ENCODE results near the gene PCNT.
"Not testable (repeated sequence)": the region's sequence is repeated elsewhere in the genome, so short reads cannot be mapped to it uniquely, and the experiment has no call there.

PCNT gene

DNA sequence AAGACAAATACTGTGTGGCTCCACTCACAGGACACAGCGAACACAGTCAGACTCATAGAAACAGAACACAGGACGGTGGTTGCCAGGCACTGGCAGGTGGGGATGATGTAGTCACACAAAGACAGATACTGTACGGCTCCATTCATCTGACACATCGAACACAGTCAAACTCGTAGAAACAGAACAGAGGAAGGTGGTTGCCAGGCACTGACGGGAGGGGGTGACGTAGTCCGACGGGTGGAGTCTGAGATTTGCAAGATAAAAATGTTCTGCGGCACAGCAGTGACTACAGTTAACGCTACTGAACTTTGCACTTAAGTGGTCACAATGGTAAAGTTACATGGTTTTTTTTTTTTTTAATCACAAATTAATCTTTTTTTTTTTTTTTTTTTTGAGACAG lies 19.0 kb upstream of the PCNT start:
- no peak for DNase-seq (ENCODE audit: low read depth)

DNA sequence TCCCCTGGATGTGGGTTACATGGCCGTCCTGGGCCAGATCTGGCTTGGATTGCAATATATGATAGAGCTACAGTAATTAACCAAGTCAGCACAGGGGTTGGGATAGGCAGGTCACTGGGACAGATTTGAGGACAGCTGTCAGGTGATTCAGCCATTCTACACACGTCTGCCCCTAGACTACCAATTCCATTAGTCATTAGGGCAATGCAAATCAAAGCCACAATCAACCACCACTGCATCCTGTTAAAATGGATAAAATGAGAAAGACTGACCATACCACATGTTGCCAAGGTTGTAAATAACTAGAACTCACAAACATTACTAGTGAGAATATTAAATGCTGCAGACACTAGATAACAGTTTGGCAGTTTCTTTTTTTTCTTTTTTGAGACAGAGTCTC lies 16.3 kb upstream of the PCNT start:
- no peak for DNase-seq (ENCODE audit: low read depth)

DNA sequence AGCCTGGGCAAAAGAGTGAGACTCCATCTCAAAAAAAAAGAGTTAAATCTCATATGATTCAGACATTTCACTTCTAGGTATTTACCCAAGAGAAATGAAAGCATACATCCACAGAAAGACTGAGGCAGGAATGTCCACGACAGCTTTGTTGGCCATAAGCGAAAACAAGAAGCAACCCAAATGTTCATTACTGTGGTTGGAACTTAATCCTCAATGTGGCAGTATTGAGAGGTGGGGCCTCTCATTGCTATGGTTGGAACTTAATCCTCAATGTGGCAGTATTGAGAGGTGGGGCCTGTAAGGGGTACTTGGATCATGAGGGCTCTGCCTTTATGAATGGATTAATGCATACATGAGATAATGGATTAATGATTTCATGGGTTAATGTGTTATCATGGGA lies 15.5 kb upstream of the PCNT start:
- no peak for DNase-seq (ENCODE audit: low read depth)

DNA sequence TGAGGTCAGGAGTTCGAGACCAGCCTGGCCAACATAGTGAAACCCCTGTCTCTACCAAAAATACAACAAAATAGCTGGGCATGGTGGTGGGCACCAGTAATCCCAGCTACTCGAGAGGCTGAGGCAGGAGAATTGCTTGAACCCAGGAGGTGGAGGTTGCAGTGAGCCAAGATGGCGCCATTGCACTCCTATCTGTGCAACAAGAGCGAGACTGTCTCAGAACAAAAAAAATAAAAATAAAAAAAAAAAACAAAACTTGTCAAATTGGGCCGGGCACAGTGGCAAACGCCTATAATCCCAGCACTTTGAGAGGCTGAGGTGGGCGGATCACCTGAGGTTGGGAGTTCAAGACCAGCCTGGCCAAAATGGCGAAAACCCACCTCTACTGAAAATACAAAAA lies 13.7 kb upstream of the PCNT start:
- not testable (repeated sequence) for DNase-seq (ENCODE audit: low read depth)

DNA sequence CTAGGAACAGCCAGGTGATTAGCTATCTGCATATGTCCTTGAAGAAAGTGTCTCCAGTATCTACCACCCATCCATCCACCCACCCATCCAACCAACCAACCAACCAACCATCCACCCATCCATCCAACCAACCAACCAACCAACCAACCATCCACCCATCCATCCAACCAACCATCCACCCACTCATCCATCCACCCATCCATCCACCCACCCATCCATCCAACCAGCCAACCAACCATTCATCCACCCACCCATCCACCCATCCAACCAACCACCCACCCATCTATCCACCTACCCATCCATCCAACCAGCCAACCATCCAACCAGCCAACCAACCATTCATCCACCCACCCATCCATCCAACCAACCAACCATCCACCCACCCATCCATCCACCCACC lies 12.4 kb upstream of the PCNT start:
- no peak for DNase-seq (ENCODE audit: low read depth)

DNA sequence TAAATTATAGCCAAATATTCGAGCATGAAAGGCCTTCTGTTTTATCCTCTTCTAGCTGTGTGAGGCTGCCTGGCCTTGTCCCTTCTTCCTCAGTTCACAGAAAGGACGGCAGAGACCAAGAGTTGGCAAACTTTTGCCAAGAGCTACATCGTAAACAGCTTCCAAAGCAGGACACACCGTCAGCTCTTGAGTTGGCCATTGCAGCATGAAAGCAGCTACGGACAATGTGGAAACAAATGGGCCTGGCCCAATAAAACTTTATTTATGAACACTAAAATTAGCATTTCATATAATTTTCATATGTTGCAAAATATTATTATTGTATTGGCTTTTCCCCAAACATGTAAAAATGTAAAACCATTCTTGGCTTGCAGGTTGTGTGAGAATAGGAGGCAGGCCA lies 11.0 kb upstream of the PCNT start:
- no peak for DNase-seq (ENCODE audit: low read depth)

DNA sequence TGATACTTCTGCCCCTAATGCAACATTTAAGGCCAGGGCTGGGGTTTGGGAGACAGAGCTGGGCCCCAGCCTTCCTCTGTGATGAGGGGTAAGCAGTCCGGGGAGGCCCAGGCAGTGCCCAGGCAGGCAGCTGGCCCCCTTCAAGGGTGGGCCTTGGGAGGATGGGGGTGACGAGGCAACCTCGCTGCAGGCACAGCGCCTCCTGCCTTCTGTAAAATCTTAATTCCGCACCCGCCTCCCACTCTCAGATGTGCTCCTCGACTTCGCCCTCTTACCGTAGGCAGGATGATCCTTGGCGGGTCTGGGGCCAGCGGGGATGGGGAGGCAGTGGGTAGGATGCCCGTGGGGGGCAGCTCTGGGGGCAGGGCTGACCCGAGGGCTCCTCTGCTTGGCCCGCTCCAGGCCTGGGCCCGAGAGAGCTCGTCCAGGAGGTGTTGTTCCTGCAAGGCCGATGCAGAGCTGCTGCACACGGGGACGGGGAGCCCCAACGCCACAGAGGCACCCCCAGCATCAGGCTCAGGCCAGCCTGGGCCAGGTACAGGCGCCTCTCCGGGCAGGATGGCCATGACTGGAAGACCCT lies 9.4 kb upstream of the PCNT start:
- DNase-seq (ENCODE audit: low read depth) = no peak

DNA sequence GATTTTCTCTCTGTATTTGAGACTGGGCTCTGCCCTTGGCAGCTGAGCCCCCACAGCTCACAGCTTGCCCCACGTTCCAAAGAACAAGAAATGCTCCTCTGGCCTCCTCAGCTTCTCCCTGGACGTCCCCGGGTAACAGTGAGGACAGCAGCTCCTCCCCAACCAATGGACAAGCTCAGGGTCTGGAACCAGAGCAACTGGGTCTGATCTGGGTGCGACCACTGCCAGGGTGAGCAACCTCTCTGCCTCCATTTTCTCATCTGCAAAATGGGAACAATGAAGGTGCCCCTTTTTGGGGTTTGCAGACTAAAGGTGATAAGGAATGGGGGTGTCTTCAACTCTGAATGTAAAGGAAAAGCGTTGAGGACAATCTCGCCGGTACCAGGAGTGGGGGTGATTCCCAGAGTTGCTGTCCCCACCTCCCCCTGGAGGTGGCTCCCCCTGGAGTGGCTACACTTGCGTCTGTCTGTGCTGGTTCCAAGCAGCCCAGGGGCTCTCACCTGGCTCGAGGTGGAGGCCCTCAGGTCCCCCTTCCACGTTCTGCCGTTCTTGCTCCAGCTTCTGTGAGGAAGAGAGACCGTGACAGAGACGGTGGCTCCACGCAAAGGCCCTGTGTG lies 7.1 kb upstream of the PCNT start:
- DNase-seq (ENCODE audit: low read depth) = no peak

DNA sequence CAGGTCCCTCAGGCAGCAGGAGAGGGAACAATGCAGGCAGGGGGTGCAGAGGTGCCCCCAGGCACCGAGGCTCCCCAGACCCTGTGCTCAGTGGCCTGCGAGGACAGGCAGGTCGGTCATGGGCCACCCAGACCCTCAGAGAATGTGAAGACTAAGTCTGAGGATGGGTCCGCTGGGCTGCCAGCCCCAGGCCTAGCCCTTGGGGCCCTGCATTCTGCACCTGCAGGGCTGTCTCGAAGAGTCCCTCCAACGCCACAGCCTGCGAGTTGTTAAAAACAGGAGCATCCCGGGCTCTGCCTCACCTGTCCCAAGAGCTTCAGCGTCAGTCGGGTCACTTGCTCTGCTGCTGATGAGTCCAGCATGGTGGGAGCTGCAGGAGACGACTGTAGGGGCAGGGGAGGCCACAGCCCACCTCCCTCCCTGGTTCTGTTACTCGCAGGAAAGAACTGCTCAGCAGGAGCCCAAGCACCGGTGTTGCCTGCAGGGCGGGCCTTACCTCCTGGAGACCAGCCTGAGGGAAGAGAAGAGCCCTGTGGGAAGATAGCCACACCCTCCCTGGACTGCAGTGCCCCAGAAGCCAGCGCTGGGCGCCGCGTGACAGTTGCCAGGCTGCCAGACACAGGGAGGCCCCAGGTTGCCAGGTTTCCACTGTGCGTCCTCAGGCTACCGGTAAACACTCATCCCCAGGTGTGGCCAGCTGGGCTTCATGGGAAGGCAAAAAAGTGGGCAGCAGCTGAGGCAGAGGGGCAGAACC lies 6.1 kb upstream of the PCNT start:
- DNase-seq (ENCODE audit: low read depth) = no peak

DNA sequence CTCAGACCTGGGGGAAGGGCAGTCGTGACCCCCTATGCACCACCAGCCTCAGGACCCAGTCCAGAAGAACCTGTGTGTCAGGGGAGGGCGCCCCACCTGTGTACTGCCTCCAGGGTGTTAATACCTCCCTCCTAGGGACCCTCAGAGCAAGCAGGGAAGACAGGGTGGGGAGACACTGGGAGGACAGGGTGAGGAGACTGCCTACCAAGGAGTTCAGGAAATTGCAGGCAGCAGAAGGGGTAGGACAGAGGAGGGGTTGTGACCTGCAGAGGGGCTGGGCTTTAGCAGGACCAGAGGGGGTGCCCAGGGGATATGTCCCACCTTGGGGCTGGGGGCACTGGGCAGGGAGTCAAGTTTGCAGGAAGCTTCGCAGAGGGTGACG lies 5.5 kb upstream of the PCNT start:
- no peak for DNase-seq (ENCODE audit: low read depth)

DNA sequence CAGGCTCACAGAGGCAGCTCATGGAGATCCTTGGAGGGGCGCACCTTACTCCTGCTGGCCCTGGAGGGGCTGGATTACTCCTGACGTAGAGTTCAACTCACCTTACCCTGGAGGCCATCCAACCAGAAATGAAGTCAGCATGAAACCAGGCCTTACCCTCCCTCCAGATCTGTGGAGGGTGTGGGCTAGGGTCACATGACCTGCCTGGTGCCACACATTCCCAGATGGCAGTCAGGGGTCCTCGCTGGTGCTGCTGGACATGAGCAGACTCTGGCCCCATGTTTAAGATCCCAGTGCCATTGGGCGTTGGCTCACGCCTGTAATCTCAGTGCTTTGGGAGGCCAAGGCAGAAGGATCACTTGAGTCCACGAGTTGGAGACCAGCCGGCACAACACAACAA lies 4.8 kb upstream of the PCNT start:
- DNase-seq (ENCODE audit: low read depth) = no peak

DNA sequence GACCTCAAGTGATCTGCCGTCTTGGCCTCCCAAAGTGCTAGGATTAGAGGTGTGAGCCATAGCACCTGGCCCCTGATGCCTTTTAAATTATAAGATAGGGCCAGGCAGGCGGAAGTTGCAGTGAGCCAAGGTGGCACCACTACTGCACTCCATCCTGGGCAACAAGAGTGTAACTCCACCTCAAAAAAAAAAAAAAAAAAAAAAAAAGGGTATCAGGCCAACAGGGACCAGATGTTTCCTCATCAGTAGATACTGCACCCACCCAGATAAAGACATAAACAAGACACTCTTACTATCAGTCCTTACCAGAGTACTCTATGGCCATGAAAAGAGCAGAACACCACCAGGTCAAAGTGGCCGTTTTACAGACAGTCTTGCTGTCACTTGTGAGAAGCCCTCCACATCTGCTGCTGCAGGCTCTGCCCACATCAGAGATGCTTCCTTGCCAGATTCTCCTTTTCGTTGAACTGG lies 3.6 kb upstream of the PCNT start:
- no peak for DNase-seq (ENCODE audit: low read depth)

DNA sequence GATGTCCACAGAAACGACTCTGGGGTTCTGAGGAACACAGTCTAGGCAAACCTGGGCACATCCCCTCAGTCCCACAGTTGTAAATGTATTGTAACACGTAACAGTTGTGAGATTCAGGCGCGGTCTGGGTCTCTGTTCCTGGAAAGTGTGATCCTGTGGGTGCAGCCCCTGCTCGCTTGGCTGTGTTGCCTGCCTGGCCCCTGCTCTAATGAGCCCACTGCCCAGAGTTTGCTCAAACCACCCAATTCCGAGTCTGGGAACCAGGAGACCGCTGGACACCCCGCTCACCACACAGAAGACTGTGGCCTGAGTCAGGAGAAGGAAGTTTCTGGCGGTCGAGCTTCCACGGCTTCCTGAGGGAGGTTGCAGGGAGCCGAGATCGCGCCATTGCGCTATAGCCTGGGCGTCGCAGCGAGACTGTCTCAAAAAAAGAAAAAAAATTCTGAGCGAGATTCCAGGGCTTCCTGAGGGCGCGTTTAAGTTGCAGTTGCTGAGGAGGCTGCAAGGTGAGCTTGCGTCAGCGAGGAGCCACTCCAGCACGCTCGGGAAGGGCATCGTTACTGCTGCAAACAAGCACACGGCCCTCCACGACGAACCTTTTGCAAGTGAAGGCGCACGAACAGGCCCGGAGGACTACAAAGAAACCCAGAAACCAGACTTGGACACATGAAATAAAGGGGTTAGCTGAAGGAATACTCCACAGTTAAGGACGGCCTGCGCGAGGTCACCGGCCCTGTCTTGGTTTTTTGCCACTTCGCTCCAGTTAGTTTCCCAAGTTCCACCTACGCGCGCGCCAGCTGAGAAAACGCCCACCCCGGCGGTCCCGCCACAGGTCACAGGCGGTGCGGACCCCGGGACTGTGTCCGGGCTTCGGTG lies 1.4 kb upstream of the PCNT start:
- DNase-seq (ENCODE audit: low read depth) = no peak

DNA sequence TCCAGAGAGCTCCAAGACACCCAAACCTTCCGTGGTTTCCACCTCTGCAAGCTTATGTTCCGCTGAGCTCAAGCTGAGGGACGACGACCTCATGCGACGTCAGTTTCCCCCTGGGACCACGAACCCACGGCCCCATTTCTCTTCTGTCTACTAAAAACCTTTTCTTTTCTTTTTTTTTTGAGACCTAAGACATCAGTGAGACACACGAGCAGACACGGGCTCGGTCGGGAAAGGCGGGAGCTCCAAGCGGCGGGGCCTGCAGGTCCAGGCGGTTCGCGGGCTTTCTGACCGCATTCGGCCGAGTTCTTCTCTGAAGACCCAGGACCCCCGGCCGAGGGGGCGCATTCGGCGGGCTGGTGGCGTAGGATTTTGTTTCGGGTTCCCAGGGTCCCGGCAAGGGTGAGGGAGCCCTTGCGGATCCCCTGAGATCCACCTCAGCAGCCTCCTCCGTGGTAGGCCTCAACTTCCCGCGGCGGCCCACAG lies 688 bp upstream of the PCNT start:
- no peak for DNase-seq (ENCODE audit: low read depth)

DNA sequence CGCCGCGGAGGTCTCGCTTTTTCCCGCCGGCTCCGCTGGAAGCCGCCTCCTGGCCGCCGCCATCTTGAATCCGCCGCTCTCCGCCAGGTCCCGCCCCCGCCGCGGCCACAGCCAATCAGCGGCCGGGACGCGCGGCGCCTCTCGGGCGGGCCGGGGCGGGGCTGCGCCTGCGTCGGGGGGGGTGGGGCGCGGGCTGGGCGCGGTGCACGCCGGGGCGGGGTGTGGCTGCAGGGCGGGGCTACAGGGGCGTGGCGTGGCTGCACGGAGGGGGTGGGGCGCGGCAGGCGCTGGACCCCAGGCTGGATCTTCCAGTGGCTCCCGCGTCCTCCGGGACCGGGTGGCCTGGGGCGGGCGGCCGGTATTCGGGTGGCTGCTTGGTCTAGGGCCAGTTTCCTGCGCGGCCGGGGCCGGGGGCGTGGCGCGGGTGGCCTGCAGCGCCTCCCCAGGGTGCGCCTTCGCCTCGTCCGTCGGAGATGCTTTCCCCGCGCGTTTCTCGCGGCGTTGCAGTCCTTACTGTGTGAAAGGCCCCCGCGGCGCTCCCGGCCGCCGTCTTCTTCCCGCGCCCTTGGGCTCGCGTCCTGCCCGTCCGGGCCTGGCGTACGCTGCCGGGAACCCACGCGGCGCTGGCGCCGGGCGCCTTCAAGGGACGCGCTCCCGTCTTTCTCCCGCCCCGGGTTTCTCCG lies 575 bp downstream of the PCNT start:
- DNase-seq (ENCODE audit: low read depth) = peak; percentile 73

DNA sequence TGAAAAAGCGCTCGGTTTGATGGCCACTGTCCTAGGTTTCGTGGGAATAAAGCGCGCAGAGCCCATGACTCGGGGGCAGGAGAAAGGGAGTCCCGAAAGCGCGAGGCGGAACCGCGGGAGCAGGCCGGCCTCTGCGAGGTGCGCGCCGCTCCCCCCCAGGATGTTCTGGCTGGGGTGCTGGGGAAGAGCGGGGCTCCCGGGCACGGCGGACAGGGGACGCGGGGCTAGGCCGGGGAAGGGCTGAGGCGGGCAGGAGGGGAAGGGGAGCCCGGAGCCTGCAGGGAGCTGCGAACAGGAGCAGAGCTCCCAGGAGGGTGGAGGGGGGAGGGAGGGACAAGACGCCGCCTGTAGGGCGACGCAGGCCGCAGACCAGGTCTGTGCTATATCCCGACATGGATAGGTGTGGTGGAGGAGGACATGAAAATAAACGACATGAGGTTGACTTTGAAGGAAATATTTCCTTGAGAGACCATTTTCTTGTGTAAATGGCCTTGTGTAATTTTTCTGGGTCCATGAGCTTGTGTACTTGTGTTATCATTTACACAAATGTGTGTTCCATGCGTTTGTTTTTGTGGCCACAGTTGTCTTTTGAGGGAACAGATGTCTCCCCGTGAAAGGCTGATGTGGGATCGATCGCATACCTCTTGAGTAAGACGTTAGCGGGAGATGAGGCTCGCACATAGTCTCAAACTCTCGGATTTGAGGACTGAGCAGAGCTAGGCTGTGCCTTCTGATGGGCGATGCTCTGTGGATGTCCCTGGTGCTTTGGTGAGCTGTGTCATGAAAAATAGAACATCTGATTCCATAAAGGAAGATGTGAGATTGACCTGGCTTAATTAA lies 1.3 kb downstream of the PCNT start:
- DNase-seq (ENCODE audit: low read depth) = peak; percentile 14

DNA sequence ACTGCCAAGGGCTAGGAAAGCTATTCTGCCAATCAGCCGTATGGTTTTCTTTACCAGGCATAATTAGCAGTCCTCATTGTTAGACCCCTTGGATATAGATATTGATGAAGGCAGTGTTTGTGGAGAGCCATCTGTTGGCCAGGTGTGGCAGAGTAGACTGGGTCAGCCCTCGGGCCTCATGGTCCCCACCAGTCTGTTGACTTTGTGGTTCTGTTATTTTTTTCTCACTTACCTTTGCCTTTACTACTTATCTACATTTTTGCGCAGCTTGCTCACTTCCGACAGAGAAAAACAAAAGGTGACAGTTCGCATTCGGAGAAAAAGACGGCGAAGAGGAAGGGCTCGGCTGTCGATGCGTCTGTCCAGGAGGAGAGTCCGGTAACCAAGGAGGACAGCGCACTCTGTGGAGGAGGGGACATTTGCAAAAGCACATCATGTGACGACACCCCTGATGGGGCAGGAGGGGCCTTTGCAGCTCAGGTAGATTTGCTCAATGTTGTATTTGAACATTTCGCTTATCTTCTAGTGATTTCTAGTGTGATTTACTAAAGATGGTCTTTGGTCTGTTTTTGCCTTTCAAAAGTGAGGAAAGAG lies 2.3 kb downstream of the PCNT start:
- DNase-seq (ENCODE audit: low read depth) = no peak

DNA sequence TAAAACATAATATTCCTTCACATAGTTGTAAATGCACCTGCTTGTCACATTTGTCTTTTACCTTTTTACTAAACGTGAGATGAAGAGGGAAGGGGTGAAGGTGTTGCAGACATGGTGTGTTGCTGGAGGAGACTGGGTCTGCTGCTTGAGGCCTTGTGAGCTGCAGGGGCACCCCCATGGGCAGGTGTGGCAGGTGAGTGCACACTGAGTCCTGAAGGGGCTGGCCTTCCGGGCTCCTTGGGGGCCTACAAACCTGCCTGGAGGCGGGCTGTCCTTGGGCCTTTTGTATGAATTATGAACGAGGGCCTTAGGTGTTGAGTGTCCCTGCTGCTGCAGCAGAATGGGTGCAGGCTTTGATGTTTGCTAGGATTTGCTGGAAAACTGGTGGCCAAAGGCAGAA lies 3.8 kb downstream of the PCNT start:
- no peak for DNase-seq (ENCODE audit: low read depth)

DNA sequence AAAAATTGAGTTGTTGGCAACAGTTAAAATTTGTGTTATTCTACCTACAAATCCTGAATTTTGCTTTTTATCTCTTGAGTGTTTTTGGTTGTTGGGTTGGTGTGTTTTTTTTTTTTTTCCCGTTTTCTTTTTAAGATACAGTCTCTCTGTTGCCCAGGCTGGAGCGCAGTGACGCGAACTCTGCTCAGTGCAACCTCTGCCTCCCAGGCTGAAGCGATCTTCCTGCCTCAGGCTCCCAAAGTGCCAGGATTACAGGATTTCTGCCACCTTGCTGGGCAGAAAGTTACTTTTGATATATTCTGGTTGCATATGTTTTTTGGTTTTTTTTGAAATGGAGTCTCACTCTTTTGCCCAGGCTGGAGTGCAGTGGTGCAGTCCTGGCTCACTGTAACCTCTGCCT lies 4.2 kb downstream of the PCNT start:
- DNase-seq (ENCODE audit: low read depth) = no peak

DNA sequence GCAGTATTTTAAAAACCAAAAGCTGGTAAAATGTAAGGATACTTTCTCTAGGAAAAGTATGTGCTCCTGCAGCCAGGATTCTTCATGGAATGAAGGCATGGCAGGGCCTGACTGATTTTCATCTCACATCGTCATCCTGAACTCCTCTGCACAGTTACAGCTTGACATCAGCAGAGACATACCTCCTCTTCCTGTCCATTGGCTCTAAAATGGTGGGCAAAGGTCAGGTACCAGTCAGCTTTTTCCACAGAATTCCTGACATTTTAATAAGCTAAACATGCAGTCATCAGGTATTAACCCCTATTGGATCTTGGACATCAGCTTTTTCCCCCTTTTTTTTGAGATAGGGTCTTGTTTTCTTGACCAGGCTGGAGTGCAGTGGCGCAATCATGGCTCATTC lies 5.8 kb downstream of the PCNT start:
- DNase-seq (ENCODE audit: low read depth) = no peak

Data from T-helper 22 cell (primary cell).